Endometrial microvascular endothelial cells (primary cell): ENCODE results near the gene TCEAL4. TPM values are rescaled to one million over a fixed set of nuclear protein-coding genes. Genes with fewer than 3 reads are reported as not detected.

Experiments used
- in situ Hi-C: cut with HindIII; loops from 2 replicates; pipeline ENCODE4 v1.10.0; 2017; ENCODE audit warnings: low sequenced_read_pairs, low pct_unique_long_range_greater_than_20kb; ENCODE audit errors: inconsistent ontology term
- total RNA-seq: library from RNA; depleted of rRNA; stranded (reverse); fragments of >200 nt; gene quantifications from one replicate; pipeline ENCODE4 v1.2.3, GENCODE V29; 2015; ENCODE audit errors: inconsistent ontology term

TCEAL4 gene
- total RNA-seq, 1 donor from 2014 or later = 25.8 TPM

DNA sequence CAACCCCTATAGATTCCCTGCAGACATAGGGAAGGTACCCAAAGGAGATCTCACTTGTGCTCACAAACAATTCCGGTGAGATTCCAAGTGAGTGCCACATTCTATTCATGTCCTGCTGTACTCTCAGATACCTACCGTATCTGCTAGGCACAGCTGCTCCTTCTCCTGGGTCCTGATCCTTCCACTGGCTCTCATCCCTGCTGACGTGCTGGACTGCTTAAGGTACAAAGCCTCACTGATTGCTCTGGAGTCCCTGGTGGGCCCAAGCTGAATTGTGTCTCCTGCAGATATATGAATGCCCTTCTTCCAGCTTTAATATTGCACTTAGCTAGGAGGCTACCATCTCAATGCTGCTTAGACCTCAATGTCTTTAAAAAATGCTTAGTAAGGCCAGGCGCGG, 45.8 kb downstream of the TCEAL4 start:
- in situ Hi-C loops = no loop called here

DNA sequence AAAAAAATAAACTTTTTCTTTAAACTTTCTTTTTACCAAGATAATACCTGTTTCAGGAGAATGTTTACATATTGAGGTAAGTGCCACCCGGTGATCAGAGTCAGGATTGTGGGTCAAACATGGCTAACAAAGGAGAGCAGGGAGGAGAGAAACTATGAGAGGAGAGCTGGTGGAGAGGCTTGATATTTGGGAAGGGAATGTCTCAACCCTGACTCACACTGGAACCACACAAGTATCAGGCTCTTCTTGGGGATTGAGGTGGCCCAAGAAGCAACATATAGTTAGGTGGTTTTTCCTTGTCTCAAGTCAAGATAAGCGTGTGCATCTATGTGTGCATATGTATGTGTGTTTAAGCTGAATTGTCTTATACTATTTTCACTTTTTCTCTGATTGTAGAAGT, 50.1 kb downstream of the TCEAL4 start:
- in situ Hi-C loops = no loop called here

Other genes with a start within 250 kb of the TCEAL4 start
- 48.4 TPM for gene TCEAL9, start 229.0 kb upstream of the TCEAL4 start, total RNA-seq
- 219 TPM for gene BEX3, start 209.0 kb upstream of the TCEAL4 start, total RNA-seq
- gene RAB40A, start 66.0 kb upstream of the TCEAL4 start, total RNA-seq = not detected
- gene TCEAL3, start 22.4 kb downstream of the TCEAL4 start, total RNA-seq = 13.9 TPM
- 36.1 TPM for gene TCEAL1, start 43.5 kb downstream of the TCEAL4 start, total RNA-seq
- gene MORF4L2, start 101.2 kb downstream of the TCEAL4 start, total RNA-seq = 385 TPM
- gene TMEM31, start 125.4 kb downstream of the TCEAL4 start, total RNA-seq = not detected
- gene PLP1, start 191.3 kb downstream of the TCEAL4 start, total RNA-seq = not detected
- gene RAB9B, start 246.7 kb downstream of the TCEAL4 start, total RNA-seq = 0.46 TPM